ENCODE data around the gene MYH16.
"Not testable (repeated sequence)": the region's sequence is repeated elsewhere in the genome, so short reads cannot be mapped to it uniquely, and the experiment has no call there.

The MYH16 gene

GRCh38 chr7:99290148-99290547 lies 17.5 kb downstream of the MYH16 start:
- not testable (repeated sequence) for H3K9ac ChIP-seq (ENCODE audit: low read length); H3K36me3 ChIP-seq (ENCODE audit: control insufficient read depth, insufficient read depth, low read length); H3K27me3 ChIP-seq (ENCODE audit: control insufficient read depth, insufficient read depth, low read length); H3K4me3 ChIP-seq (ENCODE audit: low read length); H3K9me3 ChIP-seq (ENCODE audit: control insufficient read depth, low read length)
- peaks cover 21% of the 10 kb centered on the region for H3K4me1 ChIP-seq (ENCODE audit: control insufficient read depth, insufficient read depth, low read length)

GRCh38 chr7:99290980-99291607 lies 18.5 kb downstream of the MYH16 start:
- Histone ChIP-seq H3K27me3 (ENCODE audit: control insufficient read depth, insufficient read depth, low read length) (no peaks in the 10 kb centered on the region), H3K4me1 (ENCODE audit: control insufficient read depth, insufficient read depth, low read length) (peaks cover 21% of the 10 kb centered on the region), H3K9ac (ENCODE audit: low read length) (no peak overlapping the region), H3K36me3 (ENCODE audit: control insufficient read depth, insufficient read depth, low read length) (no peaks in the 10 kb centered on the region), H3K4me3 (ENCODE audit: low read length) (no peak overlapping the region), H3K9me3 (ENCODE audit: control insufficient read depth, low read length) (no peaks in the 10 kb centered on the region)

- no peak overlapping the region for H3K9ac ChIP-seq (ENCODE audit: low read length)
- no peaks in the 10 kb centered on the region for H3K9me3 ChIP-seq (ENCODE audit: control insufficient read depth, low read length)
- H3K27me3 ChIP-seq (ENCODE audit: control insufficient read depth, insufficient read depth, low read length): no peaks in the 10 kb centered on the region
- peaks cover 21% of the 10 kb centered on the region for H3K4me1 ChIP-seq (ENCODE audit: control insufficient read depth, insufficient read depth, low read length)
- H3K36me3 ChIP-seq (ENCODE audit: control insufficient read depth, insufficient read depth, low read length): no peaks in the 10 kb centered on the region
- H3K4me3 ChIP-seq (ENCODE audit: low read length): no peak overlapping the region
Observed at GRCh38 chr7:99292127-99292526, 19.5 kb downstream of the MYH16 start.

GRCh38 chr7:99293167-99293566 lies 20.5 kb downstream of the MYH16 start:
- no peak overlapping the region for H3K4me3 ChIP-seq (ENCODE audit: low read length)
- no peaks in the 10 kb centered on the region for H3K36me3 ChIP-seq (ENCODE audit: control insufficient read depth, insufficient read depth, low read length)
- no peaks in the 10 kb centered on the region for H3K9me3 ChIP-seq (ENCODE audit: control insufficient read depth, low read length)
- H3K4me1 ChIP-seq (ENCODE audit: control insufficient read depth, insufficient read depth, low read length): peaks cover 21% of the 10 kb centered on the region
- H3K27me3 ChIP-seq (ENCODE audit: control insufficient read depth, insufficient read depth, low read length): no peaks in the 10 kb centered on the region
- no peak overlapping the region for H3K9ac ChIP-seq (ENCODE audit: low read length)

- H3K4me3 ChIP-seq (ENCODE audit: low read length): no peak overlapping the region
- no peaks in the 10 kb centered on the region for H3K36me3 ChIP-seq (ENCODE audit: control insufficient read depth, insufficient read depth, low read length)
- no peaks in the 10 kb centered on the region for H3K9me3 ChIP-seq (ENCODE audit: control insufficient read depth, low read length)
- H3K27me3 ChIP-seq (ENCODE audit: control insufficient read depth, insufficient read depth, low read length): no peaks in the 10 kb centered on the region
- H3K9ac ChIP-seq (ENCODE audit: low read length): no peak overlapping the region
- H3K4me1 ChIP-seq (ENCODE audit: control insufficient read depth, insufficient read depth, low read length): peaks cover 20% of the 10 kb centered on the region
Observed at GRCh38 chr7:99293650-99294049, 21.0 kb downstream of the MYH16 start.

GRCh38 chr7:99296471-99296870 lies 23.8 kb downstream of the MYH16 start:
- H3K9ac ChIP-seq (ENCODE audit: low read length): no peak overlapping the region
- no peaks in the 10 kb centered on the region for H3K36me3 ChIP-seq (ENCODE audit: control insufficient read depth, insufficient read depth, low read length)

GRCh38 chr7:99301496-99301895 lies 28.9 kb downstream of the MYH16 start:
- Histone ChIP-seq H3K9ac (ENCODE audit: low read length) (no peak overlapping the region), H3K9me3 (ENCODE audit: control insufficient read depth, low read length) (no peaks in the 10 kb centered on the region), H3K4me1 (ENCODE audit: control insufficient read depth, insufficient read depth, low read length) (no peaks in the 10 kb centered on the region), H3K36me3 (ENCODE audit: control insufficient read depth, insufficient read depth, low read length) (no peaks in the 10 kb centered on the region), H3K4me3 (ENCODE audit: low read length) (no peak overlapping the region), H3K27me3 (ENCODE audit: control insufficient read depth, insufficient read depth, low read length) (no peaks in the 10 kb centered on the region)

More at GRCh38 chr7:99296471-99296870, 23.8 kb downstream of the MYH16 start:
- Histone ChIP-seq H3K4me1 (ENCODE audit: control insufficient read depth, insufficient read depth, low read length) (no peaks in the 10 kb centered on the region), H3K9me3 (ENCODE audit: control insufficient read depth, low read length) (no peaks in the 10 kb centered on the region), H3K27me3 (ENCODE audit: control insufficient read depth, insufficient read depth, low read length) (no peaks in the 10 kb centered on the region), H3K4me3 (ENCODE audit: low read length) (no peak overlapping the region)

GRCh38 chr7:99305473-99306260 lies 33.0 kb downstream of the MYH16 start:
- Histone ChIP-seq H3K27me3 (ENCODE audit: control insufficient read depth, insufficient read depth, low read length) (no peaks in the 10 kb centered on the region), H3K4me3 (ENCODE audit: low read length) (no peak overlapping the region), H3K4me1 (ENCODE audit: control insufficient read depth, insufficient read depth, low read length) (peaks cover 18% of the 10 kb centered on the region), H3K36me3 (ENCODE audit: control insufficient read depth, insufficient read depth, low read length) (no peaks in the 10 kb centered on the region), H3K9ac (ENCODE audit: low read length) (no peak overlapping the region), H3K9me3 (ENCODE audit: control insufficient read depth, low read length) (no peaks in the 10 kb centered on the region)

- no peaks in the 10 kb centered on the region for H3K9me3 ChIP-seq (ENCODE audit: control insufficient read depth, low read length)
- no peaks in the 10 kb centered on the region for H3K36me3 ChIP-seq (ENCODE audit: control insufficient read depth, insufficient read depth, low read length)
- H3K4me3 ChIP-seq (ENCODE audit: low read length): no peak overlapping the region
- no peaks in the 10 kb centered on the region for H3K27me3 ChIP-seq (ENCODE audit: control insufficient read depth, insufficient read depth, low read length)
- H3K9ac ChIP-seq (ENCODE audit: low read length): peak overlapping the region; percentile 12
- peaks cover 41% of the 10 kb centered on the region for H3K4me1 ChIP-seq (ENCODE audit: control insufficient read depth, insufficient read depth, low read length)
Observed at GRCh38 chr7:99308461-99309074, 35.9 kb downstream of the MYH16 start.

GRCh38 chr7:99309111-99309510 lies 36.5 kb downstream of the MYH16 start:
- Histone ChIP-seq H3K27me3 (ENCODE audit: control insufficient read depth, insufficient read depth, low read length) (no peaks in the 10 kb centered on the region), H3K36me3 (ENCODE audit: control insufficient read depth, insufficient read depth, low read length) (no peaks in the 10 kb centered on the region), H3K4me3 (ENCODE audit: low read length) (no peak overlapping the region), H3K4me1 (ENCODE audit: control insufficient read depth, insufficient read depth, low read length) (peaks cover 43% of the 10 kb centered on the region), H3K9me3 (ENCODE audit: control insufficient read depth, low read length) (no peaks in the 10 kb centered on the region), H3K9ac (ENCODE audit: low read length) (peak overlapping the region; percentile 12)

- H3K9me3 ChIP-seq (ENCODE audit: control insufficient read depth, low read length): no peaks in the 10 kb centered on the region
- H3K36me3 ChIP-seq (ENCODE audit: control insufficient read depth, insufficient read depth, low read length): no peaks in the 10 kb centered on the region
- no peak overlapping the region for H3K9ac ChIP-seq (ENCODE audit: low read length)
- no peaks in the 10 kb centered on the region for H3K27me3 ChIP-seq (ENCODE audit: control insufficient read depth, insufficient read depth, low read length)
- H3K4me3 ChIP-seq (ENCODE audit: low read length): no peak overlapping the region
- H3K4me1 ChIP-seq (ENCODE audit: control insufficient read depth, insufficient read depth, low read length): peaks cover 43% of the 10 kb centered on the region
Observed at GRCh38 chr7:99310004-99310403, 37.4 kb downstream of the MYH16 start.

GRCh38 chr7:99311702-99312101 lies 39.1 kb downstream of the MYH16 start:
- H3K27me3 ChIP-seq (ENCODE audit: control insufficient read depth, insufficient read depth, low read length): no peaks in the 10 kb centered on the region
- H3K9ac ChIP-seq (ENCODE audit: low read length): no peak overlapping the region
- no peaks in the 10 kb centered on the region for H3K36me3 ChIP-seq (ENCODE audit: control insufficient read depth, insufficient read depth, low read length)
- H3K4me3 ChIP-seq (ENCODE audit: low read length): no peak overlapping the region
- H3K9me3 ChIP-seq (ENCODE audit: control insufficient read depth, low read length): no peaks in the 10 kb centered on the region
- H3K4me1 ChIP-seq (ENCODE audit: control insufficient read depth, insufficient read depth, low read length): peaks cover 43% of the 10 kb centered on the region
